K562 (cell line): Measurements from ENCODE around the gene HAND2. TPM values are rescaled to one million over a fixed set of nuclear protein-coding genes. Genes with fewer than 3 reads are reported as not detected.

ENCODE experiments used
- ATAC-seq: fragments of 200-7000 bp; cut with Tn5 transposase; 3 replicates; pipeline ENCODE4 v1.9.1; 2020; ENCODE audit warnings: moderate library complexity
- BruUV-seq: library from RNA; stranded (reverse); fragments of 400-500 nt; replicated peaks from 2 replicates; lab custom pipeline; 2021; lab: Mats Ljungman, UMichigan
- CTCF ChIA-PET: fragments of 300-600 bp; formaldehyde crosslinking; extraction: SDS; loops from one replicate; lab custom pipeline; 2021; ENCODE audit warnings: low intra/inter-chr PET ratio; lab: Yijun Ruan, JAX
- POLR2A ChIA-PET: fragments of 300-600, 350-650 bp; sonication (Branson Sonifier 250); formaldehyde crosslinking; extraction: SDS; loops from one replicate; lab custom pipeline; 2021; ENCODE audit warnings: antibody characterized with exemption, inconsistent platforms; lab: Yijun Ruan, JAX
- DNase-seq, 4 experiments: peaks; one replicate each; pipeline versions ENCODE4 v3.0.0 to v3.0.0-alpha.2; 2011 to 2018; ENCODE audit warnings: low spot score in 3 of 4, mixed read lengths in 3 of 4; ENCODE audit errors: extremely low read depth in 1 of 4
- FAIRE-seq: peaks from 2 replicates; lab custom pipeline; 2011; peaks lifted over from hg19 to GRCh38; lab: Jason Lieb, UNC
- H2AFZ ChIP-seq: 2 replicates; pipeline ENCODE4 v1.6.0; 2011; ENCODE audit warnings: low read depth, low read length, control low read depth, inconsistent platforms
- H3K27ac ChIP-seq: fragments of 200-600 bp; 3 replicates; pipeline ENCODE4 v1.8.0; 2011; ENCODE audit warnings: low read depth, mild to moderate bottlenecking, control low read depth, inconsistent platforms, low read length, moderate library complexity, mixed read lengths; ENCODE audit errors: extremely low read depth
- H3K27me3 ChIP-seq, 2 experiments: fragments of 300-600 bp in 1 of 2; 2 replicates in 1 of 2; 3 replicates in 1 of 2; pipeline versions ENCODE4 v1.6.0 to v1.8.0; 2011; ENCODE audit warnings: inconsistent platforms in 2 of 2, low read length in 2 of 2, mild to moderate bottlenecking in 1 of 2, mixed read lengths in 1 of 2, moderate library complexity in 1 of 2; ENCODE audit not compliant: control insufficient read depth in 2 of 2, insufficient read depth in 2 of 2
- H3K36me3 ChIP-seq: fragments of 300-600 bp; 3 replicates; pipeline ENCODE4 v1.8.0; 2011; ENCODE audit warnings: mild to moderate bottlenecking, low read length, inconsistent platforms; ENCODE audit not compliant: control insufficient read depth, insufficient read depth
- H3K4me1 ChIP-seq, 2 experiments: fragments of 200-600 bp in 1 of 2; replicated peaks in 1 of 2; 2 replicates in 1 of 2; 3 replicates in 1 of 2; pipeline versions ENCODE4 v1.5.1 to v1.8.0; 2011; ENCODE audit warnings: inconsistent platforms in 2 of 2, low read length in 2 of 2, mild to moderate bottlenecking in 1 of 2, mixed read lengths in 1 of 2, moderate library complexity in 1 of 2; ENCODE audit not compliant: control insufficient read depth in 2 of 2, insufficient read depth in 2 of 2
- H3K4me2 ChIP-seq: 2 replicates; pipeline ENCODE4 v1.6.1; 2011; ENCODE audit warnings: low read length, control low read depth, inconsistent platforms, mixed read lengths; ENCODE audit not compliant: insufficient read depth
- H3K4me3 ChIP-seq: fragments of 200-600 bp; sonication (generic), shearing (Covaris generic); 2 replicates; pipeline ENCODE4 v1.5.1; 2016; ENCODE audit warnings: control low read depth, inconsistent platforms
- H3K79me2 ChIP-seq: fragments of 200-600 bp; 3 replicates; pipeline ENCODE4 v1.8.0; 2011; ENCODE audit warnings: low read length, inconsistent platforms; ENCODE audit not compliant: control insufficient read depth, insufficient read depth
- H3K9ac ChIP-seq, 2 experiments: 2 replicates each; pipeline versions ENCODE4 v1.6.0 to v1.6.1; 2011; ENCODE audit warnings: low read depth in 2 of 2, low read length in 2 of 2, control low read depth in 1 of 2, inconsistent platforms in 1 of 2, mild to moderate bottlenecking in 1 of 2, mixed read lengths in 1 of 2; ENCODE audit not compliant: insufficient read depth in 1 of 2
- H3K9me1 ChIP-seq: one replicate; pipeline ENCODE4 v1.6.0; 2011; ENCODE audit warnings: inconsistent platforms, mild to moderate bottlenecking, low read length, moderate library complexity; ENCODE audit not compliant: control insufficient read depth, insufficient read depth
- H3K9me3 ChIP-seq: replicated peaks from 2 replicates; pipeline ENCODE4 v1.5.1; 2011; ENCODE audit warnings: low read depth, low read length, inconsistent platforms; ENCODE audit not compliant: control insufficient read depth, insufficient read depth
- H4K20me1 ChIP-seq: replicated peaks from 2 replicates; pipeline ENCODE4 v1.6.1; 2011; ENCODE audit warnings: low read length, inconsistent platforms, mixed read lengths; ENCODE audit not compliant: control insufficient read depth, insufficient read depth
- CBX8 ChIP-seq: fragments of 200-600 bp; sonication (generic); IDR thresholded peaks from 2 replicates; pipeline ENCODE4 v1.6.1; 2012; ENCODE audit warnings: borderline replicate concordance, mixed run types, low read depth, mild to moderate bottlenecking, moderate library complexity, mixed read lengths, low read length, control low read depth, inconsistent platforms; ENCODE audit not compliant: poor library complexity, severe bottlenecking; ENCODE audit errors: extremely low read depth
- NR2F6 ChIP-seq: fragments of 450-650 bp; formaldehyde crosslinking; IDR thresholded peaks from 2 replicates; pipeline ENCODE4 v1.4.0; 2020; ENCODE audit warnings: mild to moderate bottlenecking
- WGBS: fragments of 100-300 bp; shearing (Covaris generic); methylation state at CpG from one replicate; pipeline ENCODE4 v1.1.6; 2016; ENCODE audit warnings: low coverage, mixed read lengths; ENCODE audit not compliant: insufficient coverage; ENCODE audit errors: missing lambda C conversion rate; 5-methylcytosine and 5-hydroxymethylcytosine counted together
- in situ Hi-C: fragments of 300-500 bp; cut with MboI; formaldehyde crosslinking; loops from 4 replicates; pipeline ENCODE4 v1.15.0; 2018; ENCODE audit warnings: inconsistent platforms, mixed read lengths
- intact Hi-C: fragments of 100-400 bp; cut with micrococcal nuclease; formaldehyde crosslinking; loops from 2 replicates; pipeline ENCODE4 v1.14.2; 2022
- polyA plus RNA-seq, 8 experiments: library from polyadenylated mRNA; depleted of rRNA in 4 of 8; stranded (reverse) in 5 of 8; unstranded in 3 of 8; fragments of >200 nt; fragmentation: Nextera tagmentation in 2 of 8; fragmentation: Illumina TruSeq in 1 of 8; extraction: Ambion mirVana in 2 of 8; extraction: Trizol in 1 of 8; gene quantifications; 2 replicates each; pipeline versions ENCODE4 v1.2.1 to v1.2.3, GENCODE V29; 2011 to 2014; ENCODE audit warnings: inconsistent platforms in 1 of 8, missing spikeins in 1 of 8
- total RNA-seq, 7 experiments: library from RNA; depleted of rRNA in 6 of 7; stranded (reverse); fragments of >200 nt in 6 of 7; fragmentation: Illumina TruSeq in 2 of 7; extraction: Trizol in 2 of 7; gene quantifications; 2 replicates each; pipeline versions ENCODE4 v1.2.1 to v1.2.3, GENCODE V29; 2011 to 2021; ENCODE audit warnings: low replicate concordance in 1 of 7

The HAND2 gene
- total and polyA plus RNA-seq, 9 of the 15 experiments (the other 6 are each of a cell fraction or from before 2014, with no cell fraction given), result 1.7 to 12.8 (median 4.9) TPM

DNA sequence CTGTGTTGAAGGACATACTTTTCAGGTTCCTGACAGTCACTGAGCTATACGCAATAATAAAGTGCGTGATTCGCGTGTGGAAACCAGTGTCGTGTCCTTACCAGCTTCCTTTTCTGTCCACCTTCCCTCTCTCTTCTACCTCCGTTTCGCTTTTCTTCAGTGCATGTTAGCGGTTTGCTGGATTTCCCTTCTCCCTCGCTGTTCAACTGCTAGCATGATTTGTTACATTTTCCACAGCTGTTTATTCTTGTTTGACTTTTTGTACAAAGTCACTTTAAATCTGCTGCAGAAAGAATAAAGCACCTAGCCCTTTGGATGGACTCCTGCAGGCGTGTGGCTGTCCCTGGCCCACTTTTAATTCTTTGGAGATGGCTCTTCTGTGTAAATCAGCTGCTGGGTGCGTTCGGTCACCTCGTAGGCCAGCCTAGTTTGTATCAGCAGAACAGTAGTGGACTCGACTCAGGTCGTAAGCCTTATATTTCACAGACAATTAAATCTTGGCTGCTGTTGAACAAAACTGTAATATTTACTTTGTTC lies 8.9 kb upstream of the HAND2 start:
- H3K9ac ChIP-seq, result peak overlapping the region in 1 of 2 experiments; percentile 53; a peak in 1 of 4 replicates
- no peaks in the 10 kb centered on the region for H3K9me1 ChIP-seq
- 28% methylated on average over 15 of the region's 15 CpGs for WGBS
- ChIA-PET CTCF (no interaction called here), POLR2A (interaction anchor here (1.1 kb wide), 2 partner anchors 9 to 34 kb away, joined by 3 to 4 read pairs; partner anchors contain the start of gene HAND2)
- in situ Hi-C loops, result no loop called here
- intact Hi-C loops, result no loop called here
- peaks cover 0 to 9% of the 10 kb centered on the region in 2 experiments; a peak in 2 of 5 replicates for H3K27me3 ChIP-seq
- no TSS peak for BruUV-seq
- H3K36me3 ChIP-seq, result no peaks in the 10 kb centered on the region
- H3K4me1 ChIP-seq, result peaks cover 0 to 11% of the 10 kb centered on the region in 2 experiments; a peak in 2 of 5 replicates
- 0 out of 2 replicates have a peak overlapping the region, but pooled peaks have one; percentile 3 for H3K4me3 ChIP-seq
- no peaks in the 10 kb centered on the region for H4K20me1 ChIP-seq
- no peaks in the 10 kb centered on the region for H3K79me2 ChIP-seq
- FAIRE-seq (no peak), ATAC-seq (peak; percentile 49), DNase-seq (no peak)
- peak overlapping the region; percentile 56; the same call in 1 of the 2 replicates for H3K4me2 ChIP-seq
- peak; percentile 44 for TF ChIP-seq CBX8
- TF ChIP-seq NR2F6 (CRISPR knock-in tag), result no peak
- no peak overlapping the region for H3K27ac ChIP-seq
- peak overlapping the region; percentile 35; the same call in 1 of the 2 replicates for H2AFZ ChIP-seq
- no peaks in the 10 kb centered on the region for H3K9me3 ChIP-seq
